SIG-M5 treated with dmso at 0.1 percent for 504 hours (cell line): Measurements from ENCODE around the gene C2CD2.

Source experiments
- DNase-seq: peaks from one replicate; lab custom pipeline; 2025; ENCODE audit not compliant: unreplicated experiment; lab: John Stamatoyannopoulos, UW

The C2CD2 gene

DNA sequence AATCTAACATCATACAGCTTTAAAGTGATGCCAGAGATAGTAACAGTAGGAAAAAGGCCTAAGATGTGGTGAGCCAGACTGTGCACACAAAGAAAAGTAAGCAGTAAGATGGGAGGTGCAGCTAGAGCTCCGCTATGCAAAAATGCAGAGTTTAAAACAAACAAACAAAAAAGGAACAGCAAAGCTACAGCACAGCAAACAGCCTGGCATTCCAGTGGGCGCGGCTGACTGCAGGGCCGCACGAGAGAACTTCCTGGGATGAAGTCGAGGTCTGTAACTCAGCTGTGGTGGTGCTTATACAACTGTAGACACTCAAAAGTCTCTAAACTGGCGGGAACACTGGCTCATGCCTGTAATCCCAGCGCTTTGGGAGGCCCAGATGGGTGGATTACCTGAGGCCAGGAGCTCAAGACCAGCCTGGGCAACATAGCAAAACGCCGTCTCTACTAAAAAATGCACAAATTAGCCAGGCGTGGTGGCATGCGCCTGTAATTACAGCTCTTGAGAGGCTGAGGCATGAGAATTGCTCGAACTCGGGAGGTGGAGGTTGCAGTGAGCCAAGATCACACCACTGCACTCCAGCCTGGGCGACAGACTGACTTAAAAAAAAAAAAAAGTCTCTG lies 104.7 kb downstream of the C2CD2 start:
- DNase-seq, result no peak

DNA sequence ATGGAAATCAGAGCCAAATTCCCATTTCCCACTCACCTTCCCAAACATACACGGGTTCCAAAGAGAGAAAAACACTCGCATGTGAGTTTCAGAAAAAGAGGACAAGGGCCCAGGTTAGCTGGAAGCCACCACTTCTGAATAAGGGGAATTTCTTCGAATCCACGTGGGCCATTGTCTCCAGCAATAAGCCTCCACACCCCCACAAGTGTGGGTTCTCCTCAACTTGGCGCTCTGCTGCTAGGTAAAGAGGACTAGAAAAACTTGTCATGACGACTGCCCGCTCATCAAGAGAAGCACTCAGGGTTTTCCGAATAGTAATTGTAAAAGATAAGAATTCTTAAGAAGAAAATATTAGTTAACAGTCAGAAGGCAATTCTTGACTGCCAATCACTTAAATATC lies 105.3 kb downstream of the C2CD2 start:
- DNase-seq, result no peak

DNA sequence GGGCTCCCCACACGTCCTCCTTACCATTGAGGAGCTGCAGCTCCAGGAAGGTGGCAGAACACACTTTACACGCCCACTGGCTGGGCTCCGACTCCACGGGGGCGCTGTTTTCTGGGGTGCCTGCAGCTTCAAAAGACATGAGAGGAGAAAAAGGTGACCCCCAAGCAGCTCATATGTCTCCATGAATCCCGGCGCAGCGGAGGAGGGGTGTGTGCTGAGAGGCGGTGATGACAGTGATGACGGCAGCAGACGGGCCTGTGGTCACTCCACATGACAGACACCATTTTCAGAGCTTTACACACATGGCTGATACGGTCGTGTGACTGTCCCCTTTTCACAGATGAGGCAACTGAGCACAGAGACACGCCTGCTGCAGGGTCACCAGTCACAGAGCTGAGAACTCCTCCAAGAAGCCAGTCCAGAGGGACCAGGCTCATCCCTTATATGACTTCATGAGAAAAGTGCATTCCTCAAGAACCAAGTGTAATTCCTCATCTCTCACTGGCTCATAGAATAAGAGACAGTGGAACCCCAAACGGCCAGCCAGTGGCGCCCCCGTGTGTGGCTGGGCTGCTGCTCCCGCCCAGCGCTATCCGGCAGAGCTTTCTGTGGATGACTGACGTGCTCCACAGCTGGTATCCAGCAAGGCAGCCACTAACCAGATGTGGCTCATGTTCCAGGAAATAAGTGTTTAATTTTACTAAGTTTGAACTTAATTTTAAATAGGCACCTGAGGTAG lies 106.6 kb downstream of the C2CD2 start:
- no peak for DNase-seq

DNA sequence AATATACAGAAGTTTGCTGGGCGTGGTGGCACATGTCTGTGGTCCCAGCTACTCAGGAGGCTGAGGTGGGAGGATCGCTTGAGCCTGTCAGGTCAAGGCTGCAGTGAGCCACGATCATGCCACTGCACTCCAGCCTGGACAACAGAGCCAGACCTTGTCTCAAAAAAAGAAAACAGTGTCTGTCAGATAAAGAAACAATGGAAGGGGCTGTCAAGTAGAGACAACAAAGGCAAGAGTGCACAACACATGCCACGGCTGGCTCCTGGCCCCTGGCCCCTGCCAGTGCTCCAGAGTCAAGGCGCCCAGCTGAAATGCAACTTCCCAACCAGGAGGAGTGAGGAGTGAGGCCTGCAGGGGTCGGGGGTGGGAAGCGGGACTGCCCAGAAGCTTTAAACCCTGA lies 107.3 kb downstream of the C2CD2 start:
- no peak for DNase-seq

DNA sequence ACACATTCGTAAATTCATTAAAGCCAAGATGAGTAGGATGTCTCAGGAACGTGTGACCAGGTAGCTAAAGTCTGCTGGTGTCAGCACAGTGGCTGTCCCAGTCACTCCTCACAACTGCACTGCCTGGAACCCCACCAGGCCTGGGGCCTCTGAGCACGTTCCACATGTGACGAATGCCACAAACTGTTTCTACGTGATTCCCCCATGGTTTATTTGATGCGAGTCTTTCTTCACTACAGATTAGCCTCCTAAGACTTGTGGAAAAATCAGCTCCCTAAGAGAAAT lies 107.8 kb downstream of the C2CD2 start:
- no peak for DNase-seq

DNA sequence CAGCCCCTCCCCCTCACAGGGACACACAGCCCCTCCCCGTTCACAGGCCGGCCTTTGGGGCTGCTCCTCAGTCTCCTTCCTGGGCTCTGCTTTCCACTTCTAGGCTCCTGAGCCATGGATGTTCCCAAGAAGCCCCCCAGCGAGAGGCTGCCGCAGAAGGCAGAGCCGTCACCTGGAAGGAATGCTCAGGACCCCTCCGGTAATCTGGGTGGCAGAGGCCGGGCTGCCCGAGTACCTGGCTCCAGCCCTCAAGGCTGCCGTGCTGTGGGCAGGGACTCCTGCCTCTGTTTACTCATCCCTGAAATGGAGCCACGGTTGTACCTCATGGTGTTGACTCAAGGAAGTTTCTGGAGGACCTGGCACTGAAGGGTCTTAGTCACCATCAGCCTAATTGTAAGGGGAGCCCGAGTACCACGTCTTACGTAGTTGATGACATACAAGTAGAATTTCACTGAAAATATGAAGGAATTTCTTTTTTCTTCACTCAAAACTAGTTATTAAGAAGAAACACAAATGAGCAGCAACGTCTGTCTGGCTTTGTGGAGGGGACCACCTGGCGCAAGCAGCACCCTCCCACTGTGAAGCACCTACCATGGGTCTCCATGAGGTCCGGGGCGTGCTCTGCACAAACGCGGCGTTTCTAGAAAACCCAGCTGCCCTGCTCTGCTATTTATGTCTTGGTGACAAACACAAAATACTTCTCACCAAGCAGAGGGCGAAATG lies 108.3 kb downstream of the C2CD2 start:
- no peak for DNase-seq

DNA sequence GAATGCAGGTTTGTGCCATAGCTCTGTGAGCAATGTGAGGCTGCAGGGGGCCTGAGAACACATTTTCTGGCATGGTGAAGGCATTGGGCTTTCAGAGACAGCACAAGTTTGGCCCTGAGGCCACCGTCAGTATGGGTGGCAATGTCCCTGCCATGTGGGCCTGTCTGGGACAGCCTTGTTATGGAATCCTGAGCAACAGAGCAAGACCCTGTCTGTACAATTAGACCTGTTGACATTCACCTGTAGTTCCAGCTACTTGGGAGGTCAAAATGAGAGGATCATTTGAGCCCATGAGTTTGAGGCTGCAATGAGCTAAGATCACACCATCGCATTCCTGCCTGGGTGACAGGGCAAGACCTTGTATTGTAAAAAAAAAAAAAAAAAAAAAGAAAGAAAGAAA lies 110.2 kb downstream of the C2CD2 start:
- no peak for DNase-seq

DNA sequence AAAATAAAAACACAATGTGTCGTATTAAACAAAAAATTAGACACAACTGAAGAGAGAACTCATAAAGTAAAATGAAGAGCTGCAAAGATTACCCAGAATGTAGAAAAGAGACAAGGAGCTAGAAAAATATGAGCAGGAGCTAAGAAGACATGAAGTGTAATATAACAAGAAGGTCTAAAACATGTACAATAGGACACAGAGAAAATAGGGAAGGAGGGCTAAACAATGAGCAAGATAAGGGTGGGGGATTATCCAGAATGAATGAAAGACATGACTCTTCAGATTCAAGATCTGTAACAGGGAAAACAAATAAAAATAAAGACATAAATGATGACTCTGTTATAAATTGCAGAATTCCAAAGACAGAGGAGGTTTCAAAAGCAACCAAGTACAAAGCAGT lies 112.9 kb downstream of the C2CD2 start:
- no peak for DNase-seq

DNA sequence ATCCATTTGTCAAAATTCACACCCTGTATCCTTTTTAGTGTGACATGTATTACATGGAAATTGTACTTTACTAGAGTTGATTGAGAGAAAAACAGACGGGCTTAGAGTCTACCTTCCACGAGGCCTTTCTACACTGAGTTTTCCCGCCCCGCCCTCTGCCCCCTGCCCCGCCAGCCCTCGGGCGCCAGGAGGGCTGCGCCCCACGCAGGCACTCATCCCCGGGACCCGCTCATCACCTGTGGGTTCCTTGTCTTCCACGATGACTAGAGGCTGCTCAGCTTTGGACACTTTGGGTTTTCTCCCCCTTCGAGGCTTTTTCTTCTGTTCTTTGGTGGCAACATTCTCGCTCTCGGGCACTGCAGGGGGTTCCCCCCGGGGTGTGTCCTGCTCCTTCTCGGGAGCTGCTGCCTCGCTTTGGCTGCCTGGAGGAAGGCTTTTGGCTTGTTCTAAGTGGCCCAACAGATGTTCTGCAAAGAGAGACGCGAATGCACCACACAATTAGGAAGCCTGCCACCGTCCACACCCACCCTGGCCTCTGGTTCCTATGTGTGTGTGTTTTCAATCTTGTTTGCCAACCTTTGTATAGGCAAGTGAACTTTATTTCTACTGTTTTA lies 114.3 kb downstream of the C2CD2 start:
- no peak for DNase-seq

DNA sequence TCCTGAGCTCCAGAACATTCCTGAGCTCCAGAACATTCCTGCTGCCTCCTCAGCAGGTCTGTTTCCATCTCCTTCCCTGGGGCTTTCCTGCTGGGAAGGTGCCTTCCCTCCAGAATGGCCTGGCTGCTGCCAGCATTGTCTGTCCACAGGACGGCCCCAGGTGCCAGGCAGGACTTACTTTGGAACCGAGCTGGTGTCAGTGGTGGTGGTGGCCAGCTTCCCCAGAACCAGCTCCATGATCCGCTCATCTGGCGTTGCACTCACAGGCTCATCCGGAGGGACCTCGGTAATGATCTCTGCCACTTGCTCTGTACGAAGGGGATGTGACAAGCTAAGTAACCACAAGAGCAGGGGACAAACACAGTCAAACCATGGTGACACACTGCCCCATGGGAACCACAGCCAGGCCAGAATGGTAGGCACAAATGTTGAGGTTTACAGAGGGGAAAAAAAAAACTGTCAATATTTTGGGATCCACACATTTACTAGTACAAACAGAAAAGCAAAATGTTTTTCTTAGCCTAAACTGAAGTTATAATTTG lies 116.0 kb downstream of the C2CD2 start:
- DNase-seq, result no peak

DNA sequence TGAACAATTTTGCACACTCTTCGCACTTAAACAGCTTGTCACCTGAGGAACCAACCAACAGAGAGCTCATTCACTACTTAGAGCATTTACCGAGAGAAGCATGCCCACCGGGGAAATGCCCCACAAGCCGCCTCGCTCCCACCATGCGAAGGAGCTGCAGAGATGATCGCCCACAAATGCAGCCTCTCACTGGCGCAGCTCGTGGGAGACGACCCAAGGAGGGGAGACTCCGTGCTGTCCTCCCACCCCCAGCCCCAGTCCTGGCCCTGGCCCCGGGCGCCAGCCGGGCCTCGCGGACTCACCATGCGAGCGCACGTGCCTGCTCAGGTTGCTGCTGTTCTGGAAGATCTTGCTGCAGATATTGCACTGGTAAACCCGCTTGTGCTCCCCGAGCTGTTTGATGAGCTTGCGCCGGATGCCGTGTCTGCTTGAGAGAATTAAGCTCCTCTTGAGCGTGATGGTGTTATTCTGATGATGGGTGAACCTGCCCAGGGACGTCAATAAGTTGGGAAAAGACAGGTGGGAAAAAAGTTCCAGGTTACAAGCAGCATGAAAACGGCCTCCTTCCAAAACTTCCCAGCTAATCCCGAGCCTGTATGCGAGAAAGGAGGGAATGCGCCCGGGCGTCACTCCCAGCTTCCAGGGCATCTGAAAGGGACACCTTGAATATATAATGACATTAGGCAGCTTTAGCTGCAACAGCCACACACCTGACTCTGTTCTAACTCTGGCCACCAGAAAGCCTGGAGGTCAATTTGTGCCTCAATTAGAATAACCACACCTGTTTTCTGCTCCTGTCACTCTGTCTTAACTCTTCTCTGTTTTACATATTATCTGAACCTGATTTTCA lies 117.4 kb downstream of the C2CD2 start:
- DNase-seq, result no peak

DNA sequence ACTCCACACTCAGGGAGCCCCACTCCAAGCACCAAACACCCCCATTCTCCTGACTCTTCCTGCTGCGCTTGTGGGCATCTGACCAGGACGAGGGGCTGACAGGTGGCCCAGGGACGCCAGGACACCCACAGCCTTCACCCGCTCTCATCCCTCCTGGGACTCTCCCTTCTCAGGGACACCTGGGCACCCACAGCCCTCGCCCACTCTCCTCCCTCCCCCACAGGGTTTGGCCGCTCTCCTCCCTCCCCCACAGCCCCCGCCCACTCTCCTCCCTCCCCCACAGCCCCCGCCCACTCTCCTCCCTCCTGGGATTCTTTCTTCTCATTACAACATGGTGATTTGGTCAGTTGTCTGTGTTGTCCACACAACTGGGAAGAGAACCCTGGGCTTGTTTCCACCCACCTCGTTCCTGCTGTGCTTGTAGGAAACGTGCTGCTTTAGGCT lies 118.1 kb downstream of the C2CD2 start:
- DNase-seq, result no peak
